Lower leg skin (tissue), 4 donors: ENCODE data around the gene UBQLN3. TPM values are rescaled to one million over a fixed set of nuclear protein-coding genes. Genes with fewer than 3 reads are reported as not detected.

Experiments used
- DNase-seq, 2 donors: peaks; one replicate each; pipeline ENCODE4 v3.0.0-alpha.2; 2019; ENCODE audit warnings: low spot score in 2 of 2
- H3K4me3 ChIP-seq: fragments of 200-600 bp; sonication (generic); 2 replicates; pipeline ENCODE4 v1.5.1; 2017; ENCODE audit warnings: mild to moderate bottlenecking, low read depth; ENCODE audit not compliant: poor library complexity, severe bottlenecking
- CTCF ChIP-seq, 3 donors: fragments of 450-650 bp; IDR thresholded peaks; one replicate each; pipeline ENCODE4 v1.5.1; 2016; ENCODE audit warnings: antibody characterized with exemption in 3 of 3, mild to moderate bottlenecking in 3 of 3, moderate library complexity in 2 of 3
- POLR2A ChIP-seq, 2 donors: fragments of 450-650 bp; IDR thresholded peaks; one replicate each; pipeline ENCODE4 v1.6.1; 2016 to 2017; ENCODE audit warnings: antibody characterized with exemption in 2 of 2, mild to moderate bottlenecking in 1 of 2, moderate library complexity in 1 of 2
- WGBS, 2 donors: methylation state at CpG; one replicate each; pipeline ENCODE4 v1.1.5; 2018; 5-methylcytosine and 5-hydroxymethylcytosine counted together
- intact Hi-C: fragments of 100-400 bp; cut with DNase I; formaldehyde crosslinking; loops from one replicate; pipeline ENCODE4 v1.15.0; 2023; ENCODE audit warnings: low total_unique reads
- total RNA-seq, 4 donors: library from RNA; depleted of rRNA; stranded (reverse); fragments of >200 nt; gene quantifications; one replicate each; pipeline ENCODE4 v1.1.0, GENCODE V29; 2016

The UBQLN3 gene
- total RNA-seq, 4 donors from 2014 or later = 0.13 TPM; not detected in 3

- 39 to 40% methylated on average over 1 of the region's 1 CpG for WGBS, 2 donors
- no peak for DNase-seq
- TF ChIP-seq CTCF (IDR thresholded peaks at IDR 0.05) = no peak
- TF ChIP-seq POLR2A (IDR thresholded peaks at IDR 0.05) = no peak
- H3K4me3 ChIP-seq = no peak within 1 kb of the TSS
- intact Hi-C loops = no loop called here
Observed at GRCh38 chr11:5548440-5548839, 38.7 kb upstream of the UBQLN3 start, which contains the start of gene OR52H1. Gene OR52H1 (minus strand): TSS chr11:5548540. CDS start chr11:5545505, 3,035 bp downstream.

- H3K4me3 ChIP-seq = no peak overlapping the region
- intact Hi-C loops = no loop called here
- no peak for DNase-seq
- WGBS, 2 donors = 100% methylated on average over 1 of the region's 1 CpG
- TF ChIP-seq POLR2A (IDR thresholded peaks at IDR 0.05) (no peak), CTCF (IDR thresholded peaks at IDR 0.05) (no peak)
Observed at GRCh38 chr11:5547982-5548381, 38.2 kb upstream of the UBQLN3 start.

- TF ChIP-seq POLR2A (IDR thresholded peaks at IDR 0.05) = no peak
- no peak for TF ChIP-seq CTCF (IDR thresholded peaks at IDR 0.05)
- intact Hi-C loops = no loop called here
- 79% methylated on average over 3 of the region's 3 CpGs for WGBS, 2 donors
Observed at GRCh38 chr11:5546457-5546856, 36.7 kb upstream of the UBQLN3 start.

GRCh38 chr11:5541427-5541826 lies 31.7 kb upstream of the UBQLN3 start:
- no peak overlapping the region for H3K4me3 ChIP-seq
- DNase-seq = no peak
- intact Hi-C loops = no loop called here
- 23 to 27% methylated on average over 1 of the region's 1 CpG for WGBS, 2 donors
- TF ChIP-seq CTCF (IDR thresholded peaks at IDR 0.05) = no peak
- no peak for TF ChIP-seq POLR2A (IDR thresholded peaks at IDR 0.05)

More at GRCh38 chr11:5546457-5546856, 36.7 kb upstream of the UBQLN3 start:
- no peak overlapping the region for H3K4me3 ChIP-seq
- no peak for DNase-seq

GRCh38 chr11:5536482-5536881 lies 26.7 kb upstream of the UBQLN3 start:
- intact Hi-C loops = no loop called here
- no peak overlapping the region for H3K4me3 ChIP-seq
- TF ChIP-seq CTCF (IDR thresholded peaks at IDR 0.05) (no peak), POLR2A (IDR thresholded peaks at IDR 0.05) (no peak)
- DNase-seq = no peak

- intact Hi-C loops = no loop called here
- no peak for DNase-seq
- TF ChIP-seq CTCF (IDR thresholded peaks at IDR 0.05) = no peak
- no peak for TF ChIP-seq POLR2A (IDR thresholded peaks at IDR 0.05)
- H3K4me3 ChIP-seq = no peak overlapping the region
- WGBS, 2 donors = 63 to 69% methylated on average over 1 of the region's 1 CpG
Observed at GRCh38 chr11:5534046-5534445, 24.3 kb upstream of the UBQLN3 start.
